ENCODE data around the gene UBTD2. TPM values are rescaled to one million over a fixed set of nuclear protein-coding genes. Genes with fewer than 3 reads are reported as not detected.

Gene UBTD2
- total and polyA plus RNA-seq, 2 of the 4 experiments (the other 2 are of a cell fraction) = 11.2 to 20.6 TPM

DNA sequence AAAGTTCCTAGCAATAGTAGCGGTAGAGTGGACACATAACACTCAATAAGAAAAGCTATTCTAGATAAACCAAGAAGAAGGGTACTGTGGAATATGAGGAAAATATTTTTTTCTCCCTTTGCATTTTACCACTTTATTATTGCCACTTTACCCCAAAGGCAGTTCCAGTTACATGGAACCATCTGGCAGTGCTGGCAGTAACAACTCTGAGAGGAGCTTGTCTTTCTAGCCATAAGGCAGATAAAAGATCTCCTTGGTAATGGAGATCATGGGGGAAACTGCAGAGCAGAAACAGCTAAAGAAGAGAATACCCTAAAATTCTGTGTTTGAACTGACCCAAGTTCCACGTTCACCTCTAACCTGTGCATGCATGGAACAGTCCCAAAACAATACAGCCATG lies 38.5 kb downstream of the UBTD2 start:
- 80% methylated on average over 1 of the region's 2 CpGs; no CpG with 5 or more reads in 1 of the 2 experiments for WGBS, 2 experiments (ENCODE audit: extremely low coverage in 2 of 2, insufficient read length in 1 of 2)
- in situ Hi-C loops (cut with MboI; ENCODE audit: low sequenced_read_pairs) = no loop called here
- CTCF ChIA-PET = interaction anchor here (0.6 kb wide), 1 partner anchor 8 kb away, joined by 4 read pairs; no protein-coding TSS in a partner anchor

More for the DNA sequence above, 38.5 kb downstream of the UBTD2 start:
- ATAC-seq (ENCODE audit: low read depth) = no peak
- no peak for DNase-seq
- Histone ChIP-seq H3K79me1 (ENCODE audit: low read depth in 1 of 2, low read length in 2 of 2) (peaks cover 19 to 56% of the 10 kb centered on the region in 2 experiments), H4K91ac (ENCODE audit: insufficient read depth, low read depth, low read length) (no peak overlapping the region), H3K4me1 (ENCODE audit: control insufficient read depth, insufficient read depth, low read length) (0 out of 2 replicates have a peak, but pooled peaks cover 1% of the 10 kb centered on the region), H2BK15ac (ENCODE audit: low read depth, low read length) (no peak overlapping the region), H4K20me1 (ENCODE audit: insufficient read depth, low read length) (peaks cover 39% of the 10 kb centered on the region), H2BK20ac (ENCODE audit: low read depth, low read length) (no peak overlapping the region), H4K8ac (ENCODE audit: low read depth in 2 of 2, low read length in 2 of 2) (no peak overlapping the region), H3K9me1 (ENCODE audit: insufficient read depth, low read length) (peaks cover 7% of the 10 kb centered on the region; the same call in 1 of the 2 replicates), H4K5ac (ENCODE audit: low read depth, low read length) (no peak overlapping the region), H3K9ac (ENCODE audit: low read depth, low read length) (no peak overlapping the region), H2BK5ac (ENCODE audit: low read depth, low read length, poor library complexity, severe bottlenecking) (no peak overlapping the region), H3K23ac (ENCODE audit: low read depth, low read length) (no peak overlapping the region), H3K14ac (replicated peaks; ENCODE audit: low read depth, low read length) (no peak overlapping the region), H3K56ac (ENCODE audit: extremely low read depth, insufficient read depth, low read length) (no peak overlapping the region), H3K27ac (ENCODE audit: insufficient read depth, low read length) (no peak overlapping the region), H3K4me2 (ENCODE audit: low read depth, low read length) (no peak overlapping the region), H3K4me3 (ENCODE audit: insufficient read depth, low read depth, low read length) (no peak overlapping the region), H2AK5ac (ENCODE audit: low read depth, low read length) (no peak overlapping the region), H3K36me3 (ENCODE audit: control insufficient read depth, insufficient read depth, low read length) (peaks cover 4% of the 10 kb centered on the region), H3K27me3 (ENCODE audit: control insufficient read depth, insufficient read depth, low read length) (no peaks in the 10 kb centered on the region), H3K18ac (ENCODE audit: low read depth, low read length) (no peak overlapping the region), H2BK120ac (ENCODE audit: low read depth, low read length) (no peak overlapping the region), H2AFZ (replicated peaks; ENCODE audit: low read length, poor library complexity) (no peak overlapping the region), H3K4ac (ENCODE audit: low read depth, low read length) (no peak overlapping the region), H3K9me3 (ENCODE audit: control insufficient read depth, insufficient read depth, low read length) (no peaks in the 10 kb centered on the region), H2AK9ac (replicated peaks; ENCODE audit: low read depth, low read length, poor library complexity) (no peak overlapping the region)
- POLR2A ChIA-PET (ENCODE audit: unreplicated experiment) = no interaction called here
- dilution Hi-C loops (cut with HindIII; ENCODE audit: low sequenced_read_pairs, unreplicated experiment) (no loop called here), intact Hi-C loops (cut with micrococcal nuclease) (no loop called here)
- TF ChIP-seq CEBPB (IDR thresholded peaks at IDR 0.05; ENCODE audit: low read depth, low read length) (no peak), MXI1 (IDR thresholded peaks at IDR 0.05; ENCODE audit: borderline replicate concordance, low read depth, low read length) (no peak), POLR2A (IDR thresholded peaks at IDR 0.05; ENCODE audit: low read depth, low read length) (no peak), RFX5 (IDR thresholded peaks at IDR 0.05; ENCODE audit: low read depth, low read length) (no peak)
- no TSS peak for BruUV-seq (replicated peaks)
